IPS-18c (cell line): Measurements from ENCODE around the gene PRELID3B.

Experiments
- H3K4me3 ChIP-seq: 2 replicates; pipeline ENCODE4 v1.7.0; 2013; ENCODE audit warnings: low read depth, mild to moderate bottlenecking, low read length, moderate library complexity; ENCODE audit not compliant: insufficient read depth
- H3K9me3 ChIP-seq: one replicate; pipeline ENCODE4 v1.6.1; 2013; ENCODE audit warnings: mild to moderate bottlenecking, low read length, moderate library complexity; ENCODE audit not compliant: control insufficient read depth, insufficient read depth

The PRELID3B gene

GRCh38 chr20:59042151-59042795 is at the start of gene PRELID3B:
PRELID3B (minus strand) TSS chr20:59042786; CDS start chr20:59042730, 56 bp downstream.
- H3K9me3 ChIP-seq, result no peaks in the 10 kb centered on the region
- H3K4me3 ChIP-seq, result peak within 1 kb of the TSS; percentile 85

- no peaks in the 10 kb centered on the region for H3K9me3 ChIP-seq
These were observed 45.3 kb upstream of the PRELID3B start for GRCh38 chr20:59087829-59088433.

GRCh38 chr20:59086923-59087322 is 44.3 kb upstream of the PRELID3B start:
- no peaks in the 10 kb centered on the region for H3K9me3 ChIP-seq
- no peak overlapping the region for H3K4me3 ChIP-seq

More at GRCh38 chr20:59087829-59088433, 45.3 kb upstream of the PRELID3B start:
- H3K4me3 ChIP-seq, result no peak overlapping the region

GRCh38 chr20:59084041-59084850 is 41.7 kb upstream of the PRELID3B start:
- Histone ChIP-seq H3K9me3 (no peaks in the 10 kb centered on the region), H3K4me3 (no peak overlapping the region)

- Histone ChIP-seq H3K9me3 (no peaks in the 10 kb centered on the region), H3K4me3 (no peak overlapping the region)
These were observed 40.4 kb upstream of the PRELID3B start for GRCh38 chr20:59082981-59083380.

- Histone ChIP-seq H3K4me3 (no peak overlapping the region), H3K9me3 (no peaks in the 10 kb centered on the region)
These were observed 39.6 kb upstream of the PRELID3B start for GRCh38 chr20:59082077-59082740.

GRCh38 chr20:59081036-59081435 is 38.5 kb upstream of the PRELID3B start:
- Histone ChIP-seq H3K9me3 (no peaks in the 10 kb centered on the region), H3K4me3 (no peak overlapping the region)

- Histone ChIP-seq H3K4me3 (no peak overlapping the region), H3K9me3 (no peaks in the 10 kb centered on the region)
These were observed 35.6 kb upstream of the PRELID3B start for GRCh38 chr20:59078231-59078630.

GRCh38 chr20:59077705-59078104 is 35.1 kb upstream of the PRELID3B start:
- Histone ChIP-seq H3K9me3 (no peaks in the 10 kb centered on the region), H3K4me3 (no peak overlapping the region)

- Histone ChIP-seq H3K4me3 (no peak overlapping the region), H3K9me3 (no peaks in the 10 kb centered on the region)
These were observed 33.4 kb upstream of the PRELID3B start for GRCh38 chr20:59075934-59076508.

GRCh38 chr20:59074456-59074855 is 31.9 kb upstream of the PRELID3B start:
- Histone ChIP-seq H3K9me3 (no peaks in the 10 kb centered on the region), H3K4me3 (no peak overlapping the region)

- no peaks in the 10 kb centered on the region for H3K9me3 ChIP-seq
- no peak overlapping the region for H3K4me3 ChIP-seq
These were observed 31.0 kb upstream of the PRELID3B start for GRCh38 chr20:59073582-59073981.

- Histone ChIP-seq H3K4me3 (no peak overlapping the region), H3K9me3 (no peaks in the 10 kb centered on the region)
These were observed 28.6 kb upstream of the PRELID3B start for GRCh38 chr20:59071216-59071615.

GRCh38 chr20:59069026-59069425 is 26.4 kb upstream of the PRELID3B start:
- Histone ChIP-seq H3K4me3 (no peak overlapping the region), H3K9me3 (no peaks in the 10 kb centered on the region)

GRCh38 chr20:59068534-59068933 is 25.9 kb upstream of the PRELID3B start:
- H3K4me3 ChIP-seq, result no peak overlapping the region
- H3K9me3 ChIP-seq, result no peaks in the 10 kb centered on the region

- Histone ChIP-seq H3K4me3 (no peak overlapping the region), H3K9me3 (no peaks in the 10 kb centered on the region)
These were observed 21.7 kb upstream of the PRELID3B start for GRCh38 chr20:59064214-59064722.
